Thyroid gland (tissue), 4 donors: ENCODE measurements around the gene HDAC8. TPM values are rescaled to one million over a fixed set of nuclear protein-coding genes. Genes with fewer than 3 reads are reported as not detected.

ENCODE experiments used
- DNase-seq, 2 donors: peaks; one replicate each; pipeline ENCODE4 v3.0.0-alpha.2; 2019
- H3K27ac ChIP-seq, 3 donors: fragments of 200-600 bp; sonication (generic); 1 replicate in 2 of 3; 2 replicates in 1 of 3; pipeline ENCODE4 v1.5.1; 2016 to 2019; ENCODE audit warnings: mild to moderate bottlenecking in 1 of 3, moderate library complexity in 1 of 3
- H3K27me3 ChIP-seq: fragments of 200-600 bp; sonication (generic); one replicate; pipeline ENCODE4 v1.5.1; 2019
- H3K36me3 ChIP-seq, 2 donors: fragments of 200-600 bp; sonication (generic); one replicate each; pipeline ENCODE4 v1.5.1; 2016 to 2019
- H3K4me1 ChIP-seq, 2 donors: fragments of 200-600 bp; sonication (generic); one replicate each; pipeline ENCODE4 v1.5.1; 2017 to 2019
- H3K4me3 ChIP-seq, 3 donors: fragments of 200-600 bp; sonication (generic); replicated peaks in 1 of 3; 1 replicate in 2 of 3; 2 replicates in 1 of 3; pipeline ENCODE4 v1.5.1; 2016; ENCODE audit warnings: mild to moderate bottlenecking in 1 of 3
- H3K9me3 ChIP-seq: fragments of 200-600 bp; sonication (generic); one replicate; pipeline ENCODE4 v1.5.1; 2017
- POLR2A ChIP-seq, 2 donors: fragments of 450-650 bp; IDR thresholded peaks; one replicate each; pipeline ENCODE4 v1.6.1; 2017; ENCODE audit warnings: antibody characterized with exemption in 2 of 2, mild to moderate bottlenecking in 2 of 2, moderate library complexity in 1 of 2
- WGBS, 2 donors: methylation state at CpG; one replicate each; pipeline ENCODE4 v1.1.5; 2017; 5-methylcytosine and 5-hydroxymethylcytosine counted together
- intact Hi-C: fragments of 100-400 bp; cut with DNase I; formaldehyde crosslinking; loops from one replicate; pipeline ENCODE4 v1.15.1; 2023
- total RNA-seq, 4 donors: library from RNA; depleted of rRNA; stranded (reverse); fragments of >200 nt; gene quantifications; one replicate each; pipeline ENCODE4 v1.2.3, GENCODE V29; 2016
- TF ChIP-seq, protein P1 (sequence below), 6 experiments: fragments of 200-600 bp in 3 of 6; fragments of 450-650 bp in 3 of 6; sonication (generic) in 3 of 6; IDR thresholded peaks; one replicate each; pipeline ENCODE4 v1.5.1; 2016 to 2019; ENCODE audit warnings: antibody characterized with exemption in 6 of 6, mild to moderate bottlenecking in 2 of 6, inconsistent platforms in 1 of 6, moderate library complexity in 1 of 6

The HDAC8 gene
- total RNA-seq, 4 donors from 2014 or later: 46.5 to 74.9 (median 55.4) TPM

GRCh38 chrX:72393836-72394517 lies 178.7 kb downstream of the HDAC8 start:
- H3K27me3 ChIP-seq: no peaks in the 10 kb centered on the region
- H3K36me3 ChIP-seq: no peaks in the 10 kb centered on the region
- DNase-seq: no peak
- peaks cover 15 to 19% of the 10 kb centered on the region in 2 donors for H3K4me1 ChIP-seq
- no peak for TF ChIP-seq POLR2A (IDR thresholded peaks at IDR 0.05)
- TF ChIP-seq, protein P1, sequence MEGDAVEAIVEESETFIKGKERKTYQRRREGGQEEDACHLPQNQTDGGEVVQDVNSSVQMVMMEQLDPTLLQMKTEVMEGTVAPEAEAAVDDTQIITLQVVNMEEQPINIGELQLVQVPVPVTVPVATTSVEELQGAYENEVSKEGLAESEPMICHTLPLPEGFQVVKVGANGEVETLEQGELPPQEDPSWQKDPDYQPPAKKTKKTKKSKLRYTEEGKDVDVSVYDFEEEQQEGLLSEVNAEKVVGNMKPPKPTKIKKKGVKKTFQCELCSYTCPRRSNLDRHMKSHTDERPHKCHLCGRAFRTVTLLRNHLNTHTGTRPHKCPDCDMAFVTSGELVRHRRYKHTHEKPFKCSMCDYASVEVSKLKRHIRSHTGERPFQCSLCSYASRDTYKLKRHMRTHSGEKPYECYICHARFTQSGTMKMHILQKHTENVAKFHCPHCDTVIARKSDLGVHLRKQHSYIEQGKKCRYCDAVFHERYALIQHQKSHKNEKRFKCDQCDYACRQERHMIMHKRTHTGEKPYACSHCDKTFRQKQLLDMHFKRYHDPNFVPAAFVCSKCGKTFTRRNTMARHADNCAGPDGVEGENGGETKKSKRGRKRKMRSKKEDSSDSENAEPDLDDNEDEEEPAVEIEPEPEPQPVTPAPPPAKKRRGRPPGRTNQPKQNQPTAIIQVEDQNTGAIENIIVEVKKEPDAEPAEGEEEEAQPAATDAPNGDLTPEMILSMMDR (IDR thresholded peaks at IDR 0.05): no peak
- intact Hi-C loops: no loop called here
- no peak overlapping the region for H3K27ac ChIP-seq
- H3K4me3 ChIP-seq: no peak overlapping the region
- no peaks in the 10 kb centered on the region for H3K9me3 ChIP-seq
- 77% methylated on average over 8 of the region's 8 CpGs for WGBS, 2 donors

- no peak overlapping the region for H3K27ac ChIP-seq
- intact Hi-C loops: no loop called here
- no peaks in the 10 kb centered on the region for H3K9me3 ChIP-seq
- no peak overlapping the region for H3K4me3 ChIP-seq
- no peaks in the 10 kb centered on the region for H3K36me3 ChIP-seq
- peaks cover 15 to 19% of the 10 kb centered on the region in 2 donors for H3K4me1 ChIP-seq
- DNase-seq: no peak
- WGBS, 2 donors: 71 to 78% methylated on average over 11 of the region's 11 CpGs
- TF ChIP-seq, protein P1 (IDR thresholded peaks at IDR 0.05): no peak
- TF ChIP-seq POLR2A (IDR thresholded peaks at IDR 0.05): no peak
- no peaks in the 10 kb centered on the region for H3K27me3 ChIP-seq
Observed at GRCh38 chrX:72392816-72393800, 179.5 kb downstream of the HDAC8 start.

DNA sequence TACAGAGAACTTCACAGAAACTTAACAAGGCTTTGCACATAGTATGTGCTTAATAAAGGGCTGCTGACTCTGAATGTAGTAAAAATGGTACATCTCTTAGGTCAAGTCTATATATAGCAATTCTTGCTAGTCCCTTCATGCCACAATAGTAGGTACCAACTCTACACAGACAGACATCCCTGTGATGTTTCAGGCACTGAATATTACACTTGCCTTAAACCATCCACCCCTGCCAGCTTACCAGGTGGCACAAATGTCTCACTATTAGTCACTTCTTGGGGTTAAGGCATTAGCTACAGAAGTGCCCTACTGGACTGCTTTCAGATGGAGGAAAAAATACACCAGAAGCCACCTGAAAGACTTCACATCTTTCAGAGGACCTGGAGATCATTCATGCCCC lies 180.6 kb downstream of the HDAC8 start:
- Histone ChIP-seq H3K4me3 (no peak overlapping the region), H3K27me3 (no peaks in the 10 kb centered on the region), H3K27ac (no peak overlapping the region), H3K9me3 (no peaks in the 10 kb centered on the region), H3K4me1 (peaks cover 15 to 19% of the 10 kb centered on the region in 2 donors), H3K36me3 (no peaks in the 10 kb centered on the region)
- no peak for DNase-seq
- intact Hi-C loops: no loop called here
- no peak for TF ChIP-seq POLR2A (IDR thresholded peaks at IDR 0.05)
- TF ChIP-seq, protein P1 (IDR thresholded peaks at IDR 0.05): no peak

DNA sequence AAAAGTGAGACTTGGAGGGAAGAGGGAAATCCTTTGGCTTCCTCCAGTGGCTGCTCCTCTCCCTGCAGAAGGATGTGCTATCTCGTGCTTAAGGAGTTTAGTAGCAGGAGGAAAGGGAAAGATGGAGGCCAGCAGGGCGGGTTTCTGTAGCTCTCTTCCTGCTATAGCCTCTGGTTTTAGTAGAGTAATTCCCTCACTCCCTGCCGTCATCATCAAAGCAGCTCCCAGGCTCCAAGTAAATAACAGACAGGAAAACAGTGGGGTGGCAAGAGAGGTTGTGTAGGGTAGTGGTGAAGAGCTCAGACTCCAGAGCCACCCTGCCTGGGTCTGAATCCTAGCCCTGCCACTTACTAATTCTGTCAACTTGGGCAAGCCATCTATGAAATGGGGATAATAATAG lies 185.4 kb downstream of the HDAC8 start:
- Histone ChIP-seq H3K27ac (no peak overlapping the region), H3K36me3 (no peaks in the 10 kb centered on the region), H3K9me3 (no peaks in the 10 kb centered on the region), H3K4me1 (peaks cover 5 to 8% of the 10 kb centered on the region in 2 donors), H3K27me3 (no peaks in the 10 kb centered on the region), H3K4me3 (no peak overlapping the region)
- intact Hi-C loops: no loop called here
- TF ChIP-seq, protein P1 (IDR thresholded peaks at IDR 0.05): no peak
- TF ChIP-seq POLR2A (IDR thresholded peaks at IDR 0.05): no peak
- WGBS, 2 donors: 87 to 94% methylated on average over 3 of the region's 3 CpGs
- no peak for DNase-seq

DNA sequence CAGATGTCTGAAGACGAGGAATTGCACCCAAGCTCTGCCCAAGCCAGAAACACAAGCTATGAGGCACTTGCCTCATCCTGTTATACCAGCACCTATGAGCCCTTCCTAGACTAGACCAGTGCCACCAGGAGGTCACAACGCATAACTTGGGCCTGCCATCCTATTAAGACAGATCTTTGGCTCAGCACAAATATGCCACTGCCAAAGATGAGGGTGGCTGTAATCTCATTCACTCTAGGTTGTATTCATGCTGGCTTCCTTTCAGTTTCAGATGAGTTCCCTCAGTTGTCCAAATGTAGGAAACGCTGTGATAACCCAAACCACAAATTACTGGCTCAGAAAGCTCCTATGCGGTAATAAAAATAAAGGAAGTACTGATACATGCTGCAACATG lies 190.4 kb downstream of the HDAC8 start:
- no peaks in the 10 kb centered on the region for H3K36me3 ChIP-seq
- H3K4me1 ChIP-seq: peaks cover 13 to 17% of the 10 kb centered on the region in 2 donors
- DNase-seq: peak; percentile 10 to 12
- TF ChIP-seq, protein P1 (IDR thresholded peaks at IDR 0.05): no peak
- no peak for TF ChIP-seq POLR2A (IDR thresholded peaks at IDR 0.05)
- 12 to 19% methylated on average over 4 of the region's 4 CpGs for WGBS, 2 donors
- H3K27ac ChIP-seq: peak overlapping the region; percentile 43 to 70 (median 63)
- intact Hi-C loops: no loop called here
- no peaks in the 10 kb centered on the region for H3K9me3 ChIP-seq
- no peak overlapping the region for H3K4me3 ChIP-seq
- H3K27me3 ChIP-seq: no peaks in the 10 kb centered on the region
